Thymus (tissue), 11 donors: Measurements from ENCODE around the gene YTHDF2. TPM values are rescaled to one million over a fixed set of nuclear protein-coding genes. Genes with fewer than 3 reads are reported as not detected.
A peak's percentile ranks its signal among the peaks of the same experiment; 100 is the strongest.
"Not testable (repeated sequence)": the region's sequence is repeated elsewhere in the genome, so short reads cannot be mapped to it uniquely, and the experiment has no call there.

Source experiments
- DNase-seq, 9 donors: peaks; one replicate each; pipeline ENCODE4 v3.0.0-alpha.2; 2013; ENCODE audit warnings: low spot score in 9 of 9, low read depth in 6 of 9, missing footprints in 1 of 9
- H3K27ac ChIP-seq, 2 donors: one replicate each; pipeline ENCODE4 v1.5.1; 2013; ENCODE audit warnings: control low read depth in 1 of 2, low read depth in 1 of 2, low read length in 1 of 2, mild to moderate bottlenecking in 1 of 2, moderate library complexity in 1 of 2
- H3K27me3 ChIP-seq, 2 donors: one replicate each; pipeline ENCODE4 v1.5.1; 2013; ENCODE audit warnings: low read length in 1 of 2; ENCODE audit not compliant: control insufficient read depth in 2 of 2, insufficient read depth in 1 of 2
- H3K36me3 ChIP-seq, 2 donors: one replicate each; pipeline ENCODE4 v1.5.1; 2013; ENCODE audit warnings: low read length in 1 of 2, mild to moderate bottlenecking in 1 of 2, moderate library complexity in 1 of 2; ENCODE audit not compliant: control insufficient read depth in 2 of 2, insufficient read depth in 2 of 2
- H3K4me1 ChIP-seq, 2 donors: one replicate each; pipeline ENCODE4 v1.5.1; 2013; ENCODE audit warnings: low read length in 2 of 2; ENCODE audit not compliant: control insufficient read depth in 2 of 2, insufficient read depth in 2 of 2
- H3K4me3 ChIP-seq, 2 donors: one replicate each; pipeline ENCODE4 v1.5.1; 2013; ENCODE audit warnings: low read length in 2 of 2, control low read depth in 1 of 2, mild to moderate bottlenecking in 1 of 2
- H3K9me3 ChIP-seq, 2 donors: one replicate each; pipeline ENCODE4 v1.5.1; 2013; ENCODE audit warnings: low read length in 1 of 2, mild to moderate bottlenecking in 1 of 2; ENCODE audit not compliant: control insufficient read depth in 2 of 2, insufficient read depth in 1 of 2
- WGBS: extraction: QIAGEN DNeasy Blood & Tissue Kit; methylation state at CpG from one replicate; pipeline ENCODE4 v1.1.7; 2013; 5-methylcytosine and 5-hydroxymethylcytosine counted together
- polyA plus RNA-seq: library from polyadenylated mRNA; stranded (reverse); fragments of 200-250 nt; gene quantifications from one replicate; pipeline ENCODE4 v1.2.3, GENCODE V29; 2013
- total RNA-seq: library from RNA; stranded (reverse); fragments of 120-200 nt; gene quantifications from one replicate; pipeline ENCODE4 v1.2.4, GENCODE V29; 2013
- donor health status: healthy.

The YTHDF2 gene
- total and polyA plus RNA-seq, 2 donors, result 50.5 to 72.6 TPM

GRCh38 chr1:28721927-28722326, 14.8 kb upstream of the YTHDF2 start:
- DNase-seq, result not testable (repeated sequence)

GRCh38 chr1:28725365-28725764, 11.4 kb upstream of the YTHDF2 start:
- H3K36me3 ChIP-seq, H3K27ac ChIP-seq, H3K9me3 ChIP-seq, H3K4me3 ChIP-seq, H3K27me3 ChIP-seq, DNase-seq, H3K4me1 ChIP-seq: not testable (repeated sequence)
- WGBS, result 97% methylated on average over 5 of the region's 5 CpGs

More at GRCh38 chr1:28721927-28722326, 14.8 kb upstream of the YTHDF2 start:
- not testable (repeated sequence) for H3K9me3 ChIP-seq, H3K27me3 ChIP-seq, H3K27ac ChIP-seq, H3K36me3 ChIP-seq, H3K4me1 ChIP-seq, H3K4me3 ChIP-seq
- WGBS, result 97% methylated on average over 18 of the region's 18 CpGs

GRCh38 chr1:28735961-28736449, 735 bp upstream of the YTHDF2 start:
- H3K36me3 ChIP-seq, result peaks cover 11 to 21% of the 10 kb centered on the region in 2 donors
- peak overlapping the region; percentile 41 to 99 for H3K4me3 ChIP-seq
- peaks cover 12 to 16% of the 10 kb centered on the region in 2 donors for H3K4me1 ChIP-seq
- peak overlapping the region; percentile 81 to 83 for H3K27ac ChIP-seq
- no peaks in the 10 kb centered on the region for H3K9me3 ChIP-seq
- peak in 1 of 9 donors; percentile 22 for DNase-seq
- WGBS, result 20% methylated on average over 15 of the region's 15 CpGs
- H3K27me3 ChIP-seq, result no peaks in the 10 kb centered on the region

GRCh38 chr1:28737307-28738132, 780 bp downstream of the YTHDF2 start:
- peak overlapping the region; percentile 93 to 98 for H3K27ac ChIP-seq
- H3K4me3 ChIP-seq, result peak overlapping the region; percentile 95 to 99
- H3K9me3 ChIP-seq, result no peaks in the 10 kb centered on the region
- WGBS, result under 1% methylated on average over 53 of the region's 53 CpGs
- H3K27me3 ChIP-seq, result no peaks in the 10 kb centered on the region
- peak; percentile 15 to 74 (median 33) for DNase-seq
- peaks cover 22 to 36% of the 10 kb centered on the region in 2 donors for H3K36me3 ChIP-seq
- H3K4me1 ChIP-seq, result peaks cover 12 to 16% of the 10 kb centered on the region in 2 donors

- no peaks in the 10 kb centered on the region for H3K9me3 ChIP-seq
- H3K4me1 ChIP-seq, result peaks cover 16 to 19% of the 10 kb centered on the region in 2 donors
- H3K27me3 ChIP-seq, result no peaks in the 10 kb centered on the region
- peaks cover 41 to 61% of the 10 kb centered on the region in 2 donors for H3K36me3 ChIP-seq
- no peak overlapping the region for H3K4me3 ChIP-seq
- DNase-seq, result no peak
- H3K27ac ChIP-seq, result no peak overlapping the region
Measured at GRCh38 chr1:28740118-28740517, 3.4 kb downstream of the YTHDF2 start.

GRCh38 chr1:28744184-28744583, 7.4 kb downstream of the YTHDF2 start:
- no peak overlapping the region for H3K27ac ChIP-seq
- H3K27me3 ChIP-seq, result no peaks in the 10 kb centered on the region
- WGBS, result 97% methylated on average over 4 of the region's 4 CpGs
- peaks cover 51 to 79% of the 10 kb centered on the region in 2 donors for H3K36me3 ChIP-seq
- no peak for DNase-seq
- H3K9me3 ChIP-seq, result no peaks in the 10 kb centered on the region
- peaks cover 4 to 9% of the 10 kb centered on the region in 2 donors for H3K4me1 ChIP-seq
- no peak overlapping the region for H3K4me3 ChIP-seq

GRCh38 chr1:28745653-28746173, 9.0 kb downstream of the YTHDF2 start:
- Histone ChIP-seq H3K4me3 (no peak overlapping the region), H3K36me3 (peaks cover 48 to 72% of the 10 kb centered on the region in 2 donors)
- WGBS, result 97% methylated on average over 6 of the region's 6 CpGs

GRCh38 chr1:28750330-28750729, 13.6 kb downstream of the YTHDF2 start:
- WGBS, result 95% methylated on average over 5 of the region's 5 CpGs
- Histone ChIP-seq H3K4me1 (peaks cover 0 to 6% of the 10 kb centered on the region in 2 donors), H3K9me3 (no peaks in the 10 kb centered on the region), H3K27ac (no peak overlapping the region), H3K27me3 (no peaks in the 10 kb centered on the region), H3K4me3 (no peak overlapping the region), H3K36me3 (peaks cover 25 to 49% of the 10 kb centered on the region in 2 donors)
- DNase-seq, result no peak

More at GRCh38 chr1:28745653-28746173, 9.0 kb downstream of the YTHDF2 start:
- no peak overlapping the region for H3K27ac ChIP-seq
- no peaks in the 10 kb centered on the region for H3K9me3 ChIP-seq
- H3K27me3 ChIP-seq, result no peaks in the 10 kb centered on the region
- no peak for DNase-seq
- H3K4me1 ChIP-seq, result peaks cover 3 to 9% of the 10 kb centered on the region in 2 donors

GRCh38 chr1:28750771-28751294, 14.1 kb downstream of the YTHDF2 start:
- not testable (repeated sequence) for H3K27me3 ChIP-seq, H3K9me3 ChIP-seq, DNase-seq, H3K4me1 ChIP-seq, H3K27ac ChIP-seq, H3K4me3 ChIP-seq
- WGBS, result 97% methylated on average over 8 of the region's 8 CpGs
- H3K36me3 ChIP-seq, result peaks cover 20 to 49% of the 10 kb centered on the region in 2 donors
